Ascending aorta (tissue), 2 donors: ENCODE results near the gene FOXK1. TPM values are rescaled to one million over a fixed set of nuclear protein-coding genes. Genes with fewer than 3 reads are reported as not detected.
A peak's percentile ranks its signal among the peaks of the same experiment; 100 is the strongest.

Experiments
- DNase-seq, 2 donors: peaks; one replicate each; pipeline ENCODE4 v3.0.0-alpha.2; 2019; ENCODE audit warnings: low spot score in 2 of 2
- H3K27ac ChIP-seq, 2 donors: fragments of 200-600 bp; sonication (generic); one replicate each; pipeline ENCODE4 v1.5.1; 2016 to 2017; ENCODE audit warnings: mild to moderate bottlenecking in 1 of 2
- H3K27me3 ChIP-seq: fragments of 200-600 bp; sonication (generic); one replicate; pipeline ENCODE4 v1.5.1; 2017
- H3K36me3 ChIP-seq, 2 donors: fragments of 200-600 bp; sonication (generic); one replicate each; pipeline ENCODE4 v1.5.1; 2016
- H3K4me1 ChIP-seq, 2 donors: fragments of 200-600 bp; sonication (generic); one replicate each; pipeline ENCODE4 v1.5.1; 2016 to 2017; ENCODE audit warnings: mild to moderate bottlenecking in 1 of 2
- H3K4me3 ChIP-seq, 2 donors: fragments of 200-600 bp; sonication (generic); one replicate each; pipeline ENCODE4 v1.5.1; 2016 to 2017; ENCODE audit warnings: mild to moderate bottlenecking in 1 of 2
- H3K9me3 ChIP-seq, 2 donors: fragments of 200-600 bp; sonication (generic); one replicate each; pipeline ENCODE4 v1.5.1; 2016
- CTCF ChIP-seq, 3 experiments: fragments of 200-600 bp in 2 of 3; fragments of 450-650 bp in 1 of 3; sonication (generic) in 2 of 3; IDR thresholded peaks; one replicate each; pipeline ENCODE4 v1.5.1; 2016 to 2019; ENCODE audit warnings: antibody characterized with exemption in 3 of 3, mild to moderate bottlenecking in 1 of 3, moderate library complexity in 1 of 3
- intact Hi-C: fragments of 100-400 bp; cut with DNase I; formaldehyde crosslinking; loops from one replicate; pipeline ENCODE4 v1.15.1; 2023
- total RNA-seq: library from RNA; depleted of rRNA; stranded (reverse); fragments of >200 nt; gene quantifications from one replicate; pipeline ENCODE4 v1.1.0, GENCODE V29; 2016

Gene FOXK1
- total RNA-seq, 1 donor from 2014 or later, result 31.7 TPM

- H3K27ac ChIP-seq, result peak overlapping the region; percentile 81 to 94
- H3K36me3 ChIP-seq, result peaks cover 16 to 36% of the 10 kb centered on the region in 2 donors
- peaks cover 3 to 36% of the 10 kb centered on the region in 2 donors for H3K4me1 ChIP-seq
- no peak for TF ChIP-seq CTCF (IDR thresholded peaks at IDR 0.05)
- H3K4me3 ChIP-seq, result peak overlapping the region; percentile 45 to 53
- H3K27me3 ChIP-seq, result no peaks in the 10 kb centered on the region
- intact Hi-C loops, result loop anchor here (1.0 to 10.0 kb wide), 6 partner anchors 19 to 1880 kb away; partner anchors contain the start of gene AP5Z1
- no peaks in the 10 kb centered on the region for H3K9me3 ChIP-seq
- peak; percentile 90 to 99 for DNase-seq
Measured at GRCh38 chr7:4744391-4745264, 62.5 kb downstream of the FOXK1 start.

GRCh38 chr7:4745265-4745919 is 63.3 kb downstream of the FOXK1 start:
- H3K9me3 ChIP-seq, result no peaks in the 10 kb centered on the region
- H3K36me3 ChIP-seq, result peaks cover 16 to 36% of the 10 kb centered on the region in 2 donors
- peak overlapping the region; percentile 81 to 94 for H3K27ac ChIP-seq
- peak overlapping the region; percentile 32 to 53 for H3K4me3 ChIP-seq
- intact Hi-C loops, result loop anchor here (1.0 to 10.0 kb wide), 6 partner anchors 20 to 1881 kb away; partner anchors contain the start of gene AP5Z1
- no peak for DNase-seq
- peaks cover 3 to 33% of the 10 kb centered on the region in 2 donors for H3K4me1 ChIP-seq
- H3K27me3 ChIP-seq, result no peaks in the 10 kb centered on the region
- no peak for TF ChIP-seq CTCF (IDR thresholded peaks at IDR 0.05)

GRCh38 chr7:4745971-4746919 is 64.2 kb downstream of the FOXK1 start:
- H3K4me1 ChIP-seq, result peaks cover 3 to 35% of the 10 kb centered on the region in 2 donors
- peak overlapping the region; percentile 32 to 53 for H3K4me3 ChIP-seq

GRCh38 chr7:4747013-4747412 is 64.9 kb downstream of the FOXK1 start:
- Histone ChIP-seq H3K4me1 (peaks cover 3 to 42% of the 10 kb centered on the region in 2 donors), H3K27ac (peak overlapping the region; percentile 81 to 94), H3K4me3 (no peak overlapping the region), H3K9me3 (no peaks in the 10 kb centered on the region), H3K27me3 (no peaks in the 10 kb centered on the region), H3K36me3 (peaks cover 10 to 23% of the 10 kb centered on the region in 2 donors)
- DNase-seq, result no peak
- intact Hi-C loops, result loop anchor here (2.0 to 10.0 kb wide), 2 partner anchors 136 to 1882 kb away; partner anchors contain the start of gene RADIL
- no peak for TF ChIP-seq CTCF (IDR thresholded peaks at IDR 0.05)

More at GRCh38 chr7:4745971-4746919, 64.2 kb downstream of the FOXK1 start:
- no peak for DNase-seq
- Histone ChIP-seq H3K36me3 (peaks cover 16 to 31% of the 10 kb centered on the region in 2 donors), H3K27me3 (no peaks in the 10 kb centered on the region), H3K9me3 (no peaks in the 10 kb centered on the region), H3K27ac (peak overlapping the region; percentile 81 to 94)
- intact Hi-C loops, result loop anchor here (1.0 to 10.0 kb wide), 7 partner anchors 21 to 1881 kb away; partner anchors contain the start of genes AP5Z1 and RADIL
- TF ChIP-seq CTCF (IDR thresholded peaks at IDR 0.05), result no peak

DNA sequence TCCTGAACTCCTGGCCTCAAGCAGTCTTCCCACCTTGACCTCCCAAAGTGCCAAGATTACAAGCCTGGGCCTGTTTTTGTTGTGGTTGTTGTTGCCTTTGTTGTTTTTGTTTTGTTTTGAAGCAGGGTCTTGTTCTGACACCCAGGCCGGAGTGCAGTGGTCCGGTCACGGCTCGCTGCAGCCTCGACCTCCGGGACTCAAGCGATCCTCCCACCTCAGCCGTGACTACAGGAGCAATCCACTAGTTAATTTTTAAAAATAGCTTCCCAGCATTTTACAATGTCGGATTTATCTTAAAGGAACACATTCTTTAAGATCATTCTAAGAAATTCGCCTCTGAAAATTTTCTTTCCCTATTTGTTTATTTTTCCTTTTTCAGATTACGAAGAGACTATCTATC is 65.7 kb downstream of the FOXK1 start:
- peak overlapping the region; percentile 81 to 94 for H3K27ac ChIP-seq
- no peak for TF ChIP-seq CTCF (IDR thresholded peaks at IDR 0.05)
- no peaks in the 10 kb centered on the region for H3K9me3 ChIP-seq
- peaks cover 3 to 45% of the 10 kb centered on the region in 2 donors for H3K4me1 ChIP-seq
- DNase-seq, result no peak
- peaks cover 3 to 16% of the 10 kb centered on the region in 2 donors for H3K36me3 ChIP-seq
- H3K27me3 ChIP-seq, result no peaks in the 10 kb centered on the region
- H3K4me3 ChIP-seq, result no peak overlapping the region
- intact Hi-C loops, result loop anchor here (2.0 to 10.0 kb wide), 2 partner anchors 135 to 1883 kb away; partner anchors contain the start of gene RADIL
